ENCODE results near the gene SERPINB12.
A peak's percentile ranks its signal among the peaks of the same experiment; 100 is the strongest.

SERPINB12 gene

GRCh38 chr18:63604791-63605567, 62.8 kb downstream of the SERPINB12 start:
- DNase-seq: no peak

- DNase-seq: no peak
Observed at GRCh38 chr18:63606526-63606925, 64.4 kb downstream of the SERPINB12 start.

GRCh38 chr18:63613420-63613819, 71.3 kb downstream of the SERPINB12 start:
- no peak for DNase-seq

- peak; percentile 99 for DNase-seq
Observed at GRCh38 chr18:63617049-63617914, 75.1 kb downstream of the SERPINB12 start.

- DNase-seq: no peak
Observed at GRCh38 chr18:63617915-63618234, 75.7 kb downstream of the SERPINB12 start.

All from NCI-H1105 treated with DMSO at 0.1 percent for 48 hours (cell line).